HepG2 (cell line): ENCODE measurements around the gene ELP4. TPM values are rescaled to one million over a fixed set of nuclear protein-coding genes. Genes with fewer than 3 reads are reported as not detected.

ENCODE experiments used
- ATAC-seq: fragments of 200-7000 bp; cut with Tn5 transposase; 3 replicates; pipeline ENCODE4 v1.9.1; 2020; ENCODE audit warnings: mild to moderate bottlenecking, moderate library complexity
- BruUV-seq: library from RNA; stranded (reverse); fragments of 400-500 nt; replicated peaks from 2 replicates; lab custom pipeline; 2021; lab: Mats Ljungman, UMichigan
- CTCF ChIA-PET: fragments of 300-600 bp; formaldehyde crosslinking; extraction: SDS; loops from one replicate; lab custom pipeline; 2021; ENCODE audit warnings: low total read pairs, inconsistent platforms, low intra/inter-chr PET ratio; lab: Yijun Ruan, JAX
- POLR2A ChIA-PET: fragments of 350-600 bp; sonication (Branson Sonifier 250); formaldehyde crosslinking; loops from one replicate; lab custom pipeline; 2020; ENCODE audit warnings: antibody characterized with exemption, inconsistent platforms; lab: Yijun Ruan, JAX
- DNase-seq: peaks from one replicate; pipeline ENCODE4 v3.0.0-alpha.2; 2015; ENCODE audit warnings: low spot score
- FAIRE-seq: peaks from 3 replicates; lab custom pipeline; 2011; peaks lifted over from hg19 to GRCh38; lab: Jason Lieb, UNC
- H2AFZ ChIP-seq: one replicate; pipeline ENCODE4 v1.6.1; 2011; ENCODE audit warnings: low read length, inconsistent platforms
- H3K27ac ChIP-seq: fragments of 300-600 bp; 3 replicates; pipeline ENCODE4 v1.8.0; 2011; ENCODE audit warnings: mixed run types, mild to moderate bottlenecking, mixed read lengths, low read length, inconsistent platforms; ENCODE audit not compliant: insufficient read depth; ENCODE audit errors: extremely low read length
- H3K27me3 ChIP-seq, 2 experiments: fragments of 200-600 bp in 1 of 2; 2 replicates in 1 of 2; 3 replicates in 1 of 2; pipeline versions ENCODE4 v1.6.0 to v1.8.0; 2011; ENCODE audit warnings: low read length in 2 of 2, mild to moderate bottlenecking in 2 of 2, moderate library complexity in 2 of 2, inconsistent platforms in 1 of 2; ENCODE audit not compliant: insufficient read depth in 2 of 2, control insufficient read depth in 1 of 2
- H3K36me3 ChIP-seq, 2 experiments: fragments of 200-600 bp in 1 of 2; replicated peaks in 1 of 2; 2 replicates in 1 of 2; 3 replicates in 1 of 2; pipeline versions ENCODE4 v1.5.1 to v1.8.0; 2011; ENCODE audit warnings: low read length in 2 of 2, inconsistent platforms in 1 of 2; ENCODE audit not compliant: insufficient read depth in 2 of 2, control insufficient read depth in 1 of 2
- H3K4me1 ChIP-seq: 2 replicates; pipeline ENCODE4 v1.5.1; 2012; ENCODE audit warnings: low read length, inconsistent platforms; ENCODE audit not compliant: insufficient read depth
- H3K4me2 ChIP-seq: 2 replicates; pipeline ENCODE4 v1.6.0; 2011; ENCODE audit warnings: low read depth, low read length, inconsistent platforms
- H3K4me3 ChIP-seq, 3 experiments: fragments of 200-600 bp in 1 of 3; sonication (generic), shearing (Covaris generic) in 1 of 3; replicated peaks in 1 of 3; 2 replicates each; pipeline ENCODE4 v1.5.1; 2011 to 2016; ENCODE audit warnings: low read length in 3 of 3, inconsistent platforms in 2 of 3, low read depth in 2 of 3, mild to moderate bottlenecking in 2 of 3, control low read depth in 1 of 3, mixed read lengths in 1 of 3; ENCODE audit not compliant: insufficient read depth in 1 of 3
- H3K79me2 ChIP-seq: one replicate; pipeline ENCODE4 v1.6.1; 2011; ENCODE audit warnings: low read length, inconsistent platforms; ENCODE audit not compliant: insufficient read depth
- H3K9ac ChIP-seq: 2 replicates; pipeline ENCODE4 v1.6.0; 2011; ENCODE audit warnings: mild to moderate bottlenecking, low read depth, low read length, inconsistent platforms; ENCODE audit not compliant: insufficient read depth
- H3K9me3 ChIP-seq: 2 replicates; pipeline ENCODE4 v1.5.1; 2012; ENCODE audit warnings: mild to moderate bottlenecking, low read length
- H4K20me1 ChIP-seq: 2 replicates; pipeline ENCODE4 v1.6.0; 2011; ENCODE audit warnings: inconsistent platforms, mild to moderate bottlenecking, low read length, moderate library complexity; ENCODE audit not compliant: insufficient read depth
- ARNT2 ChIP-seq: sonication (generic); formaldehyde crosslinking; IDR thresholded peaks from 2 replicates; pipeline ENCODE4 v1.8.0; 2022; ENCODE audit warnings: mild to moderate bottlenecking, low read depth, missing genetic modification reagents, moderate library complexity
- ATF3 ChIP-seq: sonication (generic); formaldehyde crosslinking; IDR thresholded peaks from 2 replicates; pipeline ENCODE4 v1.4.0; 2020; ENCODE audit warnings: missing genetic modification reagents
- CBX2 ChIP-seq, 2 experiments: fragments of 200-600 bp in 1 of 2; sonication (generic); formaldehyde crosslinking in 1 of 2; IDR thresholded peaks; 2 replicates each; pipeline versions ENCODE4 v1.7.0 to v1.8.1; 2018 to 2022; ENCODE audit warnings: low read depth in 2 of 2, low read length in 1 of 2, mild to moderate bottlenecking in 1 of 2, missing genetic modification reagents in 1 of 2
- CC2D1A ChIP-seq: sonication (generic); formaldehyde crosslinking; IDR thresholded peaks from 2 replicates; pipeline ENCODE4 v1.8.1; 2023; ENCODE audit warnings: mild to moderate bottlenecking, missing genetic modification reagents
- FOSL2 ChIP-seq: sonication (generic); formaldehyde crosslinking; IDR thresholded peaks from 2 replicates; pipeline ENCODE4 v1.4.0; 2020; ENCODE audit warnings: missing genetic modification reagents
- GABPA ChIP-seq, 2 experiments: IDR thresholded peaks; 2 replicates each; pipeline ENCODE4 v1.6.1; 2011 to 2016; ENCODE audit warnings: low read depth in 2 of 2, low read length in 1 of 2, missing biosample characterization in 1 of 2, missing genetic modification characterization in 1 of 2
- HNRNPK ChIP-seq: fragments of 200-400 bp; formaldehyde crosslinking; IDR thresholded peaks from 2 replicates; pipeline ENCODE4 v1.6.1; 2018; ENCODE audit warnings: low read length, low read depth, moderate library complexity, mild to moderate bottlenecking; ENCODE audit not compliant: poor library complexity, severe bottlenecking
- NPAS2 ChIP-seq: sonication (generic); formaldehyde crosslinking; IDR thresholded peaks from 2 replicates; pipeline ENCODE4 v1.8.0; 2022; ENCODE audit warnings: mild to moderate bottlenecking, missing genetic modification reagents, borderline replicate concordance
- NR2F1 ChIP-seq, 2 experiments: fragments of 450-650 bp in 1 of 2; formaldehyde crosslinking in 1 of 2; IDR thresholded peaks; 2 replicates each; pipeline versions ENCODE4 v1.5.0 to v1.6.1; 2016 to 2020; ENCODE audit warnings: mild to moderate bottlenecking in 1 of 2, missing compliant biosample characterization in 1 of 2, missing genetic modification reagents in 1 of 2, moderate library complexity in 1 of 2
- PITX1 ChIP-seq: sonication (generic); formaldehyde crosslinking; IDR thresholded peaks from 2 replicates; pipeline ENCODE4 v1.5.1; 2020; ENCODE audit warnings: mild to moderate bottlenecking, missing genetic modification reagents
- TERF1 ChIP-seq: sonication (generic); formaldehyde crosslinking; IDR thresholded peaks from 2 replicates; pipeline ENCODE4 v1.8.0; 2022; ENCODE audit warnings: mild to moderate bottlenecking, missing genetic modification reagents, moderate library complexity
- ZNF768 ChIP-seq: sonication (generic); formaldehyde crosslinking; IDR thresholded peaks from 2 replicates; pipeline ENCODE4 v1.4.0; 2020; ENCODE audit warnings: missing genetic modification reagents
- WGBS: methylation state at CpG from one replicate; pipeline ENCODE4 v1.1.6; 2017; ENCODE audit warnings: low lambda C conversion rate; 5-methylcytosine and 5-hydroxymethylcytosine counted together
- in situ Hi-C: cut with HindIII; loops from 2 replicates; pipeline ENCODE4 v1.10.0; 2017; ENCODE audit warnings: low pct_unique_long_range_greater_than_20kb; ENCODE audit not compliant: extremely low pct_ligation_motif_present
- intact Hi-C: fragments of 100-400 bp; cut with micrococcal nuclease; formaldehyde crosslinking; loops from one replicate; pipeline ENCODE4 v1.10.0; 2022; ENCODE audit not compliant: unreplicated experiment
- polyA plus RNA-seq, 8 experiments: library from polyadenylated mRNA; depleted of rRNA in 3 of 8; stranded (reverse) in 7 of 8; unstranded in 1 of 8; fragments of >200 nt; fragmentation: Illumina TruSeq in 4 of 8; extraction: Trizol in 4 of 8; gene quantifications; 2 replicates each; pipeline versions ENCODE4 v1.2.1 to v1.2.3, GENCODE V29; 2011 to 2016; ENCODE audit warnings: low read depth in 4 of 8, missing spikeins in 1 of 8, mixed read lengths in 1 of 8; ENCODE audit not compliant: insufficient read depth in 1 of 8
- total RNA-seq, 5 experiments: library from RNA; depleted of rRNA; stranded (reverse); fragments of >200 nt; fragmentation: Illumina TruSeq; extraction: Trizol; gene quantifications; 2 replicates each; pipeline ENCODE4 v1.2.3, GENCODE V29; 2016; ENCODE audit warnings: low read depth in 1 of 5

ELP4 gene
- total and polyA plus RNA-seq, 2 of the 13 experiments (the other 11 are each of a cell fraction or from before 2014, with no cell fraction given): 12.8 to 19.1 TPM

DNA sequence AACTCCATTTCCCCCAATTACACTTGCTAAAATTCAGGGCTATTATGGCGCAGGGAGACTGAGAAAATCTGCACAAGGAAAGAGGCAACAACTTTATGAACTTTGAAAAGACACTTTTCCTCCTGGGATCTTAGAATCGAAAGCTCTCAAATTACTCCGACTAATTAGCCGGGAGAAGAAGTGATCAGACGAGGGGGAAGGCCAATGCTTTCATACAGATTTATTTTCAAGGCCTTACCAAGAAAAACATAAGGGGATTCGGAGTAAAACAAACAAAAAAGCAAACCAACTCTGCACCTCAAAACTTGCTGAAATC, 299.9 kb downstream of the ELP4 start:
- Histone ChIP-seq H2AFZ (no peak overlapping the region), H3K36me3 (no peaks in the 10 kb centered on the region), H3K27me3 (peaks cover 25 to 73% of the 10 kb centered on the region in 2 experiments; a peak in 4 of 5 replicates), H4K20me1 (peaks cover 5% of the 10 kb centered on the region; the same call in 1 of the 2 replicates), H3K4me1 (peaks cover 45% of the 10 kb centered on the region), H3K4me2 (peak overlapping the region; percentile 89), H3K9me3 (no peaks in the 10 kb centered on the region), H3K27ac (no peak overlapping the region), H3K4me3 (peak overlapping the region in 1 of 3 experiments; percentile 54; a peak in 2 of 6 replicates), H3K79me2 (no peaks in the 10 kb centered on the region), H3K9ac (no peak overlapping the region)
- ChIA-PET POLR2A (no interaction called here), CTCF (no interaction called here)
- intact Hi-C loops: no loop called here
- in situ Hi-C loops: no loop called here
- no peak for FAIRE-seq
- DNase-seq: no peak
- no peak for TF ChIP-seq CC2D1A (CRISPR knock-in tag)
- TF ChIP-seq CBX2 (IDR thresholded peaks at IDR 0.05; ENCODE audit: low read depth, low read length): peak; percentile 93; the same call in 1 of the 2 replicates
- TF ChIP-seq CBX2 (CRISPR knock-in tag; IDR thresholded peaks at IDR 0.05; ENCODE audit: low read depth): no peak
- TF ChIP-seq TERF1 (CRISPR knock-in tag): no peak
- BruUV-seq: no TSS peak
- ATAC-seq: no peak
- WGBS: 4% methylated on average over 6 of the region's 6 CpGs

DNA sequence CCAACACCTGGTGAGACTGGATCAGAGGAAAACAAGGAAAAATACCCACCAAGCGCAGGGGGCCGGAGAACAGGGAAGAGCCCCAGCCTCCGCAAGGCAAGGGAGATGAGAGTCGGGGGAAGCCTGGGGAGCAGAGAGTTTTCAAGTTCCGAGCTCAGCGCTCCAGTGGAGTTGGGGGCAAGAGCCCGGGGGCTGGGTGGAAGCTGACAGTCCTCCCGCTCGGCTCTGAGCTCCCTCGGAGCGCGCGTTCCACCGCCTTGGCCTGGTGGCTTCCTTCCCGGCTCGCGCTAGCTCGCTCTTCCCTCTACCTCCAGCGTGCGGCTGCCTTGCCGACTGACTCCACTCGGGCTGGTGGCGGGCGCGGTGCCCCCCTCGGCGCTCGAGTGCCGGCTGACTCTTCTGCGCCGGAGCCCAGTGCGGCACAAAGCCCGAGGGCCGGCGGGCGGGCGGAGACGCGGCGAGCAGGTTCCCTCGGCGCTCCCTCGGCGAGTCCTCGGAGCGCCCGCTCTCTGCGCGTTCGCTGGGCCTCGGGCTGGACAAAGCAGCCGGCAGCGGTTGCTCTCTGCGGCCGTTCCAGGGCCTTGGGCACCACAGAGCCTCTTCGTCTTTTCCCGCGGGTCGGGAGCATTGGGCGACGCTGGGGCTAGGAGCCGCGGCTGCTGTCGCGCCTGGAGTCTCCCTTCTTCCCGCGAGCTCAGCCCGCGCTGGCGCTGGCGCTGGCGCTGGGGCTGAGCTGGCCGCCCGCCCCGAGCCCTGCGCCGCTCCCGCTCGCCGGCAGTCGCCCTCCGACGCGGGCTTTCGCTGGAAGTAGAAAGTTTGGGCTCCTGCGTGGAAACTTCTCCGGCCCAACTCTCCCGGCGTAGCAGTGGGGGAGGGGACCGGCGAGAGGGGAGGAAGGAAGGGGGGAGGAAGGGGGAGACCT, 300.6 kb downstream of the ELP4 start:
- H3K27ac ChIP-seq: no peak overlapping the region
- peak overlapping the region; percentile 89 for H3K4me2 ChIP-seq
- H3K9me3 ChIP-seq: no peaks in the 10 kb centered on the region
- no peak overlapping the region for H3K9ac ChIP-seq
- H3K79me2 ChIP-seq: no peaks in the 10 kb centered on the region
- DNase-seq: no peak
- peaks cover 51% of the 10 kb centered on the region for H3K4me1 ChIP-seq
- peak; percentile 63 for ATAC-seq
- 9% methylated on average over 13 of the region's 91 CpGs for WGBS
- ChIA-PET POLR2A (no interaction called here), CTCF (no interaction called here)
- in situ Hi-C loops: no loop called here
- intact Hi-C loops: loop anchor here (5.0 to 10.0 kb wide), 2 partner anchors 62 to 305 kb away; partner anchors contain the start of genes ELP4 and IMMP1L
- peaks cover 6% of the 10 kb centered on the region; the same call in 1 of the 2 replicates for H4K20me1 ChIP-seq
- H3K36me3 ChIP-seq: no peaks in the 10 kb centered on the region
- no peak overlapping the region for H2AFZ ChIP-seq
- H3K4me3 ChIP-seq: peak overlapping the region; percentile 47 to 61 (median 54); a peak in 4 of 6 replicates
- FAIRE-seq: no peak
- no TSS peak for BruUV-seq
- H3K27me3 ChIP-seq: peaks cover 26 to 79% of the 10 kb centered on the region in 2 experiments; a peak in 4 of 5 replicates
- TF ChIP-seq GABPA (IDR thresholded peaks at IDR 0.05; ENCODE audit: low read depth, low read length) (no peak), GABPA (CRISPR knock-in tag; IDR thresholded peaks at IDR 0.05; ENCODE audit: low read depth) (no peak), PITX1 (CRISPR knock-in tag) (no peak), NR2F1 (CRISPR knock-in tag; IDR thresholded peaks at IDR 0.05) (no peak), ZNF768 (CRISPR knock-in tag) (peak; percentile 23; the same call in 1 of the 2 replicates), ARNT2 (CRISPR knock-in tag) (0 out of 2 replicates have a peak, but pooled peaks have one; percentile 45), FOSL2 (CRISPR knock-in tag) (0 out of 2 replicates have a peak, but pooled peaks have one; percentile 3), NPAS2 (CRISPR knock-in tag) (no peak), CBX2 (IDR thresholded peaks at IDR 0.05; ENCODE audit: low read depth, low read length) (no peak; the same call in 1 of the 2 replicates), CBX2 (CRISPR knock-in tag; IDR thresholded peaks at IDR 0.05; ENCODE audit: low read depth) (peak; percentile 97), HNRNPK (no peak), ATF3 (CRISPR knock-in tag) (no peak)
